Left lung (tissue), 10 donors: ENCODE data around the gene VDAC1. TPM values are rescaled to one million over a fixed set of nuclear protein-coding genes. Genes with fewer than 3 reads are reported as not detected.

Experiments
- ATAC-seq: fragments of 200-7000 bp; cut with Tn5 transposase; one replicate; pipeline ENCODE4 v1.9.1; 2020; ENCODE audit warnings: moderate library complexity
- DNase-seq, 4 donors: peaks; one replicate each; pipeline ENCODE4 v3.0.0-alpha.2; 2013 to 2020
- H3K27ac ChIP-seq, 2 donors: fragments of 200-600 bp; sonication (generic) in 1 of 2; one replicate each; pipeline versions ENCODE4 v1.5.0 to v1.8.0; 2020 to 2021
- H3K27me3 ChIP-seq, 2 donors: fragments of 200-600 bp; sonication (generic) in 1 of 2; one replicate each; pipeline versions ENCODE4 v1.5.0 to v1.8.0; 2020 to 2021
- H3K36me3 ChIP-seq, 2 donors: fragments of 200-600 bp; sonication (generic) in 1 of 2; one replicate each; pipeline versions ENCODE4 v1.5.0 to v1.8.0; 2020 to 2021
- H3K4me1 ChIP-seq, 2 donors: fragments of 200-600 bp; one replicate each; pipeline ENCODE4 v1.8.0; 2021
- H3K4me3 ChIP-seq, 2 donors: fragments of 200-600 bp; sonication (generic) in 1 of 2; one replicate each; pipeline versions ENCODE4 v1.5.0 to v1.8.0; 2020 to 2021; ENCODE audit warnings: mild to moderate bottlenecking in 1 of 2
- H3K9me3 ChIP-seq, 2 donors: fragments of 200-600 bp; sonication (generic) in 1 of 2; one replicate each; pipeline versions ENCODE4 v1.5.0 to v1.8.0; 2020 to 2021
- CTCF ChIP-seq, 2 donors: fragments of 200-600 bp; sonication (generic) in 1 of 2; IDR thresholded peaks; one replicate each; pipeline versions ENCODE4 v1.5.0 to v1.8.0; 2021; ENCODE audit warnings: antibody characterized with exemption in 2 of 2
- intact Hi-C, 2 donors: fragments of 100-400 bp; cut with DNase I; formaldehyde crosslinking; loops; one replicate each; pipeline versions ENCODE4 v1.11.2 to v1.14.2; 2022
- polyA plus RNA-seq, 6 donors: library from polyadenylated mRNA; unstranded; fragments of 120-200 nt; gene quantifications; one replicate each; pipeline ENCODE4 v1.2.1, GENCODE V29; 2013; ENCODE audit not compliant: insufficient read length in 6 of 6
- total RNA-seq, 2 donors: library from RNA; stranded (reverse); fragmentation: NEBNext Ultra II Directional; extraction: Animal tissue kit (Norgen Biotek cat#: 25700); gene quantifications; one replicate each; pipeline ENCODE4 v1.2.1, GENCODE V29; 2021
- donor health status: DM: no; HTN: yes; CAD: no.
- donor health status: DM: no; HTN: no; CAD: no.

VDAC1 gene
- total and polyA plus RNA-seq, 8 donors: 118 to 186 (median 133) TPM

GRCh38 chr5:133924221-133924920, 80.4 kb downstream of the VDAC1 start:
- H3K36me3 ChIP-seq: no peaks in the 10 kb centered on the region
- H3K9me3 ChIP-seq: no peaks in the 10 kb centered on the region
- no peak for TF ChIP-seq CTCF (IDR thresholded peaks at IDR 0.05)
- intact Hi-C loops: no loop called here
- H3K4me3 ChIP-seq: no peak overlapping the region
- no peak overlapping the region for H3K27ac ChIP-seq
- DNase-seq: no peak
- H3K4me1 ChIP-seq: no peaks in the 10 kb centered on the region
- no peak for ATAC-seq
- H3K27me3 ChIP-seq: peaks cover 0 to 7% of the 10 kb centered on the region in 2 donors

- no peak for DNase-seq
- ATAC-seq: no peak
- Histone ChIP-seq H3K4me3 (no peak overlapping the region), H3K36me3 (no peaks in the 10 kb centered on the region), H3K9me3 (no peaks in the 10 kb centered on the region), H3K4me1 (no peaks in the 10 kb centered on the region), H3K27ac (no peak overlapping the region), H3K27me3 (peaks cover 0 to 7% of the 10 kb centered on the region in 2 donors)
- no peak for TF ChIP-seq CTCF (IDR thresholded peaks at IDR 0.05)
- intact Hi-C loops: no loop called here
These were observed 82.8 kb downstream of the VDAC1 start for GRCh38 chr5:133921979-133922378.

Other genes with a start within 250 kb of the VDAC1 start
- 10 to 100 TPM; 34.7 to 43.8 TPM for gene C5orf15, start 36.4 kb downstream of the VDAC1 start, total RNA-seq
- 100 to 1,000 TPM; 105 to 121 (median 119) TPM for gene C5orf15, start 36.4 kb downstream of the VDAC1 start, polyA plus RNA-seq
- gene TCF7, start 109.7 kb upstream of the VDAC1 start, total RNA-seq: 1 to 10 TPM; 4.8 to 5.1 TPM
- gene TCF7, start 109.7 kb upstream of the VDAC1 start, polyA plus RNA-seq: 10 to 100 TPM; 16.0 to 18.8 (median 17.9) TPM
- gene SKP1, start 172.0 kb upstream of the VDAC1 start, total RNA-seq: 100 to 1,000 TPM; 259 to 298 TPM
- gene SKP1, start 172.0 kb upstream of the VDAC1 start, polyA plus RNA-seq: 100 to 1,000 TPM; 520 to 584 (median 569) TPM
- gene PPP2CA, start 221.1 kb upstream of the VDAC1 start, total RNA-seq: 100 to 1,000 TPM; 109 to 121 TPM
- gene PPP2CA, start 221.1 kb upstream of the VDAC1 start, polyA plus RNA-seq: 100 to 1,000 TPM; 123 to 153 (median 143) TPM